Breast epithelium (tissue), 3 donors: ENCODE results near the gene OSGIN1.

Source experiments
- CTCF ChIP-seq, 3 donors: fragments of 450-650 bp; IDR thresholded peaks; one replicate each; pipeline ENCODE4 v1.5.1; 2016 to 2017; ENCODE audit warnings: antibody characterized with exemption in 3 of 3, mild to moderate bottlenecking in 3 of 3, moderate library complexity in 3 of 3
- POLR2A ChIP-seq: fragments of 450-650 bp; IDR thresholded peaks from one replicate; pipeline ENCODE4 v1.6.1; 2016; ENCODE audit warnings: antibody characterized with exemption, mild to moderate bottlenecking, moderate library complexity
- POLR2AphosphoS5 ChIP-seq, 3 donors: sonication (generic); formaldehyde crosslinking; IDR thresholded peaks; one replicate each; pipeline ENCODE4 v1.6.1; 2017; ENCODE audit warnings: antibody characterized with exemption in 3 of 3

GRCh38 chr16:83964684-83965443 lies 11.8 kb downstream of the OSGIN1 start:
- TF ChIP-seq POLR2A (no peak), CTCF (IDR thresholded peaks at IDR 0.05) (no peak), POLR2AphosphoS5 (IDR thresholded peaks at IDR 0.05) (no peak)
